ENCODE measurements around the gene FILIP1. TPM values are rescaled to one million over a fixed set of nuclear protein-coding genes. Genes with fewer than 3 reads are reported as not detected.

Gene FILIP1
- total RNA-seq, 2 experiments from 2014 or later: not detected

DNA sequence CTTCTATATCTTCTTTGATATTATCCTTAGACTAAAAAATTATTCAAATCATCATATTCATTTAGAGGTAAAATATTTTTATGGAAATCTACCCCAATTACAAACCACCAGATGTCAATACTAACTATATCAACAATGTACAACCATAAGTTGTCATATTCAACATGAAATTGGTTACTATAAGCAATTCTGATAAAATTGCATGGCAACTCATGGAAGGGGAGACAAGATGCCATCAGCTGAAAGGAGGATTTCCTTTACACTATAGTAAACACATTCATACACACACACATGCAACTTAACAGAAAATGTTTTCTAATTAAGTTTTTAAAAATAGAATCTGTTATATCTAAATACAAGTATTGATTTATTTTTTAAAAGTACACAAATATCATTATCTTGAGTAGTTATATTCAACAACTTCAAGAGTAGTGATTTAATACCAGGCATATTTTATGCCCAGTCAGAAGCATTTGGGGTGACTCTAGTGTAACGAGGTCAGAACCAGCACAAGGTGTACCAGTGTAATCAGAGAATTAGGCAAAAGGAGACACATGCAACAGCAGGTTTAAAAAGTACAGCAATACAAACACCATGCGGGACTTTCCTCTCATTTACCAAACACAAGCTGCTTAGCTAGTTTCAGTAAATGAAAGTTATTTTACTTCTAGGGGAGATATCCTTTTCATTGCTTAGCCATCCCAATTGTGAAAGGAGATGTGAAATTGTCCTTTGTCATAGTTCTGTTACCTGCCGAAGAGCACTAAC lies 1.0 kb downstream of the FILIP1 start:
- H3K4me2 ChIP-seq (ENCODE audit: low read length): no peak overlapping the region
- H4K20me1 ChIP-seq (ENCODE audit: insufficient read depth, low read length): no peaks in the 10 kb centered on the region
- H3K4me1 ChIP-seq (ENCODE audit: insufficient read depth, low read length, poor library complexity, severe bottlenecking): no peaks in the 10 kb centered on the region
- no peak overlapping the region for H2AFZ ChIP-seq (ENCODE audit: low read length)
- H3K9me2 ChIP-seq (ENCODE audit: insufficient read depth, low read length): no peaks in the 10 kb centered on the region
- H3K4me3 ChIP-seq (ENCODE audit: low read depth, low read length, poor library complexity, severe bottlenecking): no peak overlapping the region
- BruUV-seq (replicated peaks): no TSS peak
- no peaks in the 10 kb centered on the region for H3K79me2 ChIP-seq (ENCODE audit: insufficient read depth, low read depth, low read length)
- POLR2A ChIA-PET: interaction anchor here (1.9 kb wide), 1 partner anchor 11 kb away, joined by 5 read pairs; no protein-coding TSS in a partner anchor
- intact Hi-C loops (cut with micrococcal nuclease; ENCODE audit: unreplicated experiment): no loop called here
- no peak for DNase-seq (ENCODE audit: low spot score)
- H3K9me3 ChIP-seq (ENCODE audit: low read length): no peaks in the 10 kb centered on the region
- no peak for TF ChIP-seq EZH2phosphoT487 (IDR thresholded peaks at IDR 0.05; ENCODE audit: borderline replicate concordance, low read depth, low read length)
- TF ChIP-seq, protein P1, sequence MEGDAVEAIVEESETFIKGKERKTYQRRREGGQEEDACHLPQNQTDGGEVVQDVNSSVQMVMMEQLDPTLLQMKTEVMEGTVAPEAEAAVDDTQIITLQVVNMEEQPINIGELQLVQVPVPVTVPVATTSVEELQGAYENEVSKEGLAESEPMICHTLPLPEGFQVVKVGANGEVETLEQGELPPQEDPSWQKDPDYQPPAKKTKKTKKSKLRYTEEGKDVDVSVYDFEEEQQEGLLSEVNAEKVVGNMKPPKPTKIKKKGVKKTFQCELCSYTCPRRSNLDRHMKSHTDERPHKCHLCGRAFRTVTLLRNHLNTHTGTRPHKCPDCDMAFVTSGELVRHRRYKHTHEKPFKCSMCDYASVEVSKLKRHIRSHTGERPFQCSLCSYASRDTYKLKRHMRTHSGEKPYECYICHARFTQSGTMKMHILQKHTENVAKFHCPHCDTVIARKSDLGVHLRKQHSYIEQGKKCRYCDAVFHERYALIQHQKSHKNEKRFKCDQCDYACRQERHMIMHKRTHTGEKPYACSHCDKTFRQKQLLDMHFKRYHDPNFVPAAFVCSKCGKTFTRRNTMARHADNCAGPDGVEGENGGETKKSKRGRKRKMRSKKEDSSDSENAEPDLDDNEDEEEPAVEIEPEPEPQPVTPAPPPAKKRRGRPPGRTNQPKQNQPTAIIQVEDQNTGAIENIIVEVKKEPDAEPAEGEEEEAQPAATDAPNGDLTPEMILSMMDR (conservative IDR thresholded peaks at IDR 0.05; ENCODE audit: low read length): no peak
- CTCF ChIA-PET (ENCODE audit: unreplicated experiment): no interaction called here
- H3K36me3 ChIP-seq (ENCODE audit: insufficient read depth, low read length): no peaks in the 10 kb centered on the region
- H3K27ac ChIP-seq (ENCODE audit: low read depth, low read length, poor library complexity, severe bottlenecking): no peak overlapping the region

DNA sequence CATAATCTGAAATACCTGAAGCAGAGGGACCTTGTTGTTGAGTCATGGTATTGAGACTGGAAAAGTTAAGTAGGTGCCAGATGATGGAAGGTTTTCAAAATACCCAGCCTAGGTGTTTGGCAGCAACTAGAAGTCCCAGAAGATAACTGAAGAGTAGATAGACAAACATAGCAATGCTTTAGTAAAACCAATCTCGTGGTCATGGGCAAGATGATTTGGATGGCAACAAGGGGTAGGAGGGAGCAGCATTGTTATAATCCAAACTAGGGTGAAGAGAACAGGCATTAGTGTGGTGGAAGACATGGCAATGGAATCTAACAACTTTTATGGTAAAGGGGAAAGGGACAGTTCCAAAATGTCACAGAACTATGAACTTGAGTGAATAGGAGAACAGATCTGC lies 2.3 kb downstream of the FILIP1 start:
- H3K4me1 ChIP-seq (ENCODE audit: insufficient read depth, low read length, poor library complexity, severe bottlenecking): no peaks in the 10 kb centered on the region
- H3K4me2 ChIP-seq (ENCODE audit: low read length): no peak overlapping the region
- no peaks in the 10 kb centered on the region for H3K9me3 ChIP-seq (ENCODE audit: low read length)
- no peak for DNase-seq (ENCODE audit: low spot score)
- no peak overlapping the region for H2AFZ ChIP-seq (ENCODE audit: low read length)
- no TSS peak for BruUV-seq (replicated peaks)
- no peak for TF ChIP-seq EZH2phosphoT487 (IDR thresholded peaks at IDR 0.05; ENCODE audit: borderline replicate concordance, low read depth, low read length)
- TF ChIP-seq, protein P1 (conservative IDR thresholded peaks at IDR 0.05; ENCODE audit: low read length): no peak
- H3K27ac ChIP-seq (ENCODE audit: low read depth, low read length, poor library complexity, severe bottlenecking): no peak overlapping the region
- no peak overlapping the region for H3K4me3 ChIP-seq (ENCODE audit: low read depth, low read length, poor library complexity, severe bottlenecking)
- H3K79me2 ChIP-seq (ENCODE audit: insufficient read depth, low read depth, low read length): no peaks in the 10 kb centered on the region
- intact Hi-C loops (cut with micrococcal nuclease; ENCODE audit: unreplicated experiment): no loop called here
- CTCF ChIA-PET (ENCODE audit: unreplicated experiment): no interaction called here
- POLR2A ChIA-PET: no interaction called here
- H3K36me3 ChIP-seq (ENCODE audit: insufficient read depth, low read length): no peaks in the 10 kb centered on the region
- H3K9me2 ChIP-seq (ENCODE audit: insufficient read depth, low read length): no peaks in the 10 kb centered on the region
- no peaks in the 10 kb centered on the region for H4K20me1 ChIP-seq (ENCODE audit: insufficient read depth, low read length)

DNA sequence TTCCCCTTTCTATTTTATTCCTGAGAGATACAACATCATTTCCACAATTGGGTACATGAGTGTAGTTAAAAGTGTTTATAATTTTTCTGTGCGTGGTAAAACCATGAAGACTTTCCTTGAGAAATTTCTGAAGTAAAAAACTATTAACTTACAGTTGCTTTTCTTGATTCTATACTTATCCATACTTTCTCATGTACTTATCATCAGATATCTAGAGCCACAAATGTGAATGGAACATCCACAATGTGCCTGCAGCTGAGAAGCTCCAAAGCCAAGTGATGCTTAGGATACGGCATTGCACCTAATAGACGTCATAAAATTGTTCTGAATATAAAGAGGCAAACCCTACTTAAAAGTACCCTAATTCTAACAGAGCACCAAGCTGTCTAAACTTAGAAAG lies 2.9 kb downstream of the FILIP1 start:
- intact Hi-C loops (cut with micrococcal nuclease; ENCODE audit: unreplicated experiment): no loop called here

More for the DNA sequence above, 2.9 kb downstream of the FILIP1 start:
- TF ChIP-seq, protein P1 (conservative IDR thresholded peaks at IDR 0.05; ENCODE audit: low read length): no peak
- no peak for TF ChIP-seq EZH2phosphoT487 (IDR thresholded peaks at IDR 0.05; ENCODE audit: borderline replicate concordance, low read depth, low read length)
- H2AFZ ChIP-seq (ENCODE audit: low read length): no peak overlapping the region
- no peaks in the 10 kb centered on the region for H3K36me3 ChIP-seq (ENCODE audit: insufficient read depth, low read length)
- no peaks in the 10 kb centered on the region for H3K9me3 ChIP-seq (ENCODE audit: low read length)
- no TSS peak for BruUV-seq (replicated peaks)
- H3K27ac ChIP-seq (ENCODE audit: low read depth, low read length, poor library complexity, severe bottlenecking): no peak overlapping the region
- no peaks in the 10 kb centered on the region for H3K4me1 ChIP-seq (ENCODE audit: insufficient read depth, low read length, poor library complexity, severe bottlenecking)
- ChIA-PET CTCF (ENCODE audit: unreplicated experiment) (no interaction called here), POLR2A (no interaction called here)
- no peak overlapping the region for H3K4me3 ChIP-seq (ENCODE audit: low read depth, low read length, poor library complexity, severe bottlenecking)
- no peak for DNase-seq (ENCODE audit: low spot score)
- H3K79me2 ChIP-seq (ENCODE audit: insufficient read depth, low read depth, low read length): no peaks in the 10 kb centered on the region
- H4K20me1 ChIP-seq (ENCODE audit: insufficient read depth, low read length): no peaks in the 10 kb centered on the region
- H3K4me2 ChIP-seq (ENCODE audit: low read length): no peak overlapping the region
- no peaks in the 10 kb centered on the region for H3K9me2 ChIP-seq (ENCODE audit: insufficient read depth, low read length)

Measured in OCI-LY7 (cell line).